Measurements from ENCODE around the gene TIGD3. TPM values are rescaled to one million over a fixed set of nuclear protein-coding genes. Genes with fewer than 3 reads are reported as not detected.

The TIGD3 gene
- total and polyA plus RNA-seq, 5 experiments from 2014 or later, result 0.15 to 1.9 (median 0.67) TPM

DNA sequence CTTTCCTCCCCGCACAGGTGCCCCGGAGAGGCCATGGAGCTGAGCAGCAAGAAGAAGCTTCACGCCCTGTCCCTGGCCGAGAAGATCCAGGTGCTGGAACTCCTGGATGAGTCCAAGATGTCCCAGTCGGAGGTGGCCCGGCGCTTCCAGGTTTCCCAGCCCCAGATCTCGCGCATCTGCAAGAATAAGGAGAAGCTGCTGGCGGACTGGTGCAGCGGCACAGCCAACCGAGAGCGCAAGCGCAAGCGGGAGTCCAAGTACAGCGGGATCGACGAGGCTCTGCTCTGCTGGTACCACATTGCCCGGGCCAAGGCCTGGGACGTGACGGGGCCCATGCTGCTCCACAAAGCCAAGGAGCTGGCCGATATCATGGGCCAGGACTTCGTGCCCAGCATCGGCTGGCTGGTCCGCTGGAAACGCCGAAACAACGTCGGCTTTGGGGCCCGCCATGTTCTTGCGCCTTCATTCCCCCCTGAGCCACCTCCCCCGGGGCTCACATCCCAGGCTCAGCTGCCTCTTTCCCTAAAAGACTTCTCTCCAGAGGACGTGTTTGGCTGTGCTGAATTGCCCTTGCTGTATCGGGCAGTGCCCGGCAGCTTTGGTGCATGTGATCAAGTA lies 1.3 kb downstream of the TIGD3 start:
- H3K27me3 Mint-ChIP-seq, result no peaks in the 10 kb centered on the region
- peaks cover 12 to 20% (median 17%) of the 10 kb centered on the region in 4 donors for H3K4me1 Mint-ChIP-seq
- peak overlapping the region; percentile 84 to 96 (median 93) for H3K4me3 Mint-ChIP-seq
- no peak for ATAC-seq
- peak overlapping the region in 9 of 10 donors; percentile 48 to 87 (median 67) for H3K27ac Mint-ChIP-seq
- peaks cover 0 to 19% (median 5%) of the 10 kb centered on the region in 3 donors for H3K36me3 Mint-ChIP-seq
- no peaks in the 10 kb centered on the region for H3K9me3 Mint-ChIP-seq
- DNase-seq, result no peak
- POLR2A ChIA-PET, result interaction anchor here (0.6 to 2.6 kb wide), 12 partner anchors 18 to 955 kb away, joined by 3 to 11 read pairs (median 3); partner anchors contain the start of genes MALAT1 and NEAT1

DNA sequence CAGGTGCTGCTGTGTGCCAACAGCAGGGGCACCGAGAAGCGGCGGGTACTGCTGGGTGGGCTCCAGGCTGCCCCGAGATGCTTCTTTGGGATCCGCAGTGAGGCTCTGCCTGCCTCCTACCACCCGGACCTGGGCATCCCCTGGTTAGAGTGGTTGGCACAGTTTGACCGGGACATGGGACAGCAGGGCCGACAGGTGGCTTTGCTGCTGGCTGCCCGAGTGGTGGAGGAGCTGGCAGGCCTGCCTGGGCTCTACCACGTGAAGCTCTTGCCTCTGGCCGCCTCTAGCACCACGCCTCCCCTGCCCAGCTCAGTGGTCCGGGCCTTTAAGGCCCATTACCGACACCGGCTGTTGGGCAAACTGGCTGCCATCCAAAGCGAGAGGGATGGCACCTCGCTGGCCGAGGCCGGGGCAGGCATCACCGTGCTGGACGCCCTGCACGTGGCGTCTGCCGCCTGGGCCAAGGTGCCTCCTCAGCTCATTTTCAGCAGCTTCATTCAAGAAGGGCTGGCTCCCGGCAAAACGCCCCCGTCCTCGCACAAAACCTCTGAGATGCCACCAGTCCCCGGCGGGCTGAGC lies 1.9 kb downstream of the TIGD3 start:
- H3K4me1 Mint-ChIP-seq, result peaks cover 12 to 20% (median 17%) of the 10 kb centered on the region in 4 donors
- no peaks in the 10 kb centered on the region for H3K9me3 Mint-ChIP-seq
- peak overlapping the region in 2 of 10 donors; percentile 2 to 82 for H3K27ac Mint-ChIP-seq
- POLR2A ChIA-PET, result interaction anchor here (0.6 to 2.6 kb wide), 8 partner anchors 18 to 954 kb away, joined by 3 to 11 read pairs (median 4); partner anchors contain the start of gene MALAT1
- DNase-seq (no peak), ATAC-seq (no peak)
- no peaks in the 10 kb centered on the region for H3K27me3 Mint-ChIP-seq
- H3K36me3 Mint-ChIP-seq, result peaks cover 0 to 15% (median 4%) of the 10 kb centered on the region in 3 donors
- H3K4me3 Mint-ChIP-seq, result peak overlapping the region in 9 of 10 donors; percentile 49 to 95 (median 73)

DNA sequence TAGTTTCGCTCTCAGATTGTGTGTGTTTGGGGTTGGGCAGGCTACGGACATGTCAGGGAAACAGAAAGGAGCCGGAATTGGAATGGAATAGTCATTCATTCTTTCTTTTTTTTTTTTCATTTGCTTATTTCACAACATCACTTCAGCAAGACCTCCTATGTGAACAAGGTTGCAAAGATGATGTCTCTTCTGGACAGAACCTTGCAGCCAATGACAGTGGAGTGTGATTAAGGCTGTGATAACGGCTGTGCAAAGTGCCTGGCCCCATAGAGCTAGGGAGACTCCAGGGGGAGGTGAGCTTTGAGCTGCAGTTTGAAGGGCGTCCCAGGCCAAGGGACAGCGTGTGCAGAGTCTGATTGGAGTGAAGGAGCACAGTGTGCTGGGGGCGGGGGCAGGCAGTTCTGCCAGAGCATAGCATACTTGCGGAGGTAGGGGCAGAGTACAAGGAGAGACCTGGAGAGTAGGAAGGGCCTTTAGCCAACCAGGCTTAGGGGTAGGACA lies 3.4 kb downstream of the TIGD3 start:
- DNase-seq (no peak), ATAC-seq (no peak)
- peaks cover 0 to under 1% (median 0%) of the 10 kb centered on the region in 3 donors for H3K36me3 Mint-ChIP-seq
- peak overlapping the region in 1 of 10 donors; percentile 22 for H3K4me3 Mint-ChIP-seq
- no peaks in the 10 kb centered on the region for H3K27me3 Mint-ChIP-seq
- POLR2A ChIA-PET, result interaction anchor here (0.5 to 1.0 kb wide), 2 partner anchors 24 to 337 kb away, joined by 3 to 4 read pairs; partner anchors contain the start of gene SLC25A45
- peaks cover 12 to 28% (median 18%) of the 10 kb centered on the region in 4 donors for H3K4me1 Mint-ChIP-seq
- H3K27ac Mint-ChIP-seq, result peak overlapping the region in 3 of 10 donors; percentile 28 to 75 (median 30)
- H3K9me3 Mint-ChIP-seq, result no peaks in the 10 kb centered on the region

DNA sequence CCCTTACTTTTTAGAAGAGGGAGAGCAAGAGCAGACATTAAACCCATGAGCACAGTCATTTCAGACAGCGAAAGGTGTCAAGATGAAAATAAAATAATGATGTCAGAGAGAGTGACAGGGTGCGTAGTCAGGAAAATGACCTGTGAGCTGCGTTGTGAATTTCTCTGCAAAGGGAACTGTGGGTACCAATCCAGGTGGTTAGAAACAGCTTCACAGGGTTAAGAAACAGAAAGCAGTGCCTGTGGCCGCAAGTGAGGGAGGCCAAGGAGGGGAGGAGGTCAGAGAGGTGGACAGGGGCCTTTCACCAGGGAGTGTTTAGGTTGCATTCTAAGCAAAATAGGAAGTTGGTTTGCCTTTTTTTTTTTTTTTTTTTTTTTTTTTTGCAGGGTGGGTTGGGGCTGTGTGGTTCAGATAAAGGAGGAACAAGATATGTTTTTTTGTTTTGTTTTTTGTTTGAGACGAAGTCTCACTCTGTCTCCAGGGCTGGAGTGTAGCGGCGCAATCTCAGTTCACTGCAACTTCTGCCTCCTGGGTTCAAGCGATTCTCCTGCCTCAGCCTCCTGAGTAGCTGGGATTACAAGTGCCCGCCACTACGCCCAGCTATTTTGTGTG lies 7.9 kb downstream of the TIGD3 start:
- Mint-ChIP-seq H3K9me3 (no peaks in the 10 kb centered on the region), H3K27ac (peak overlapping the region in 3 of 10 donors; percentile 37 to 60 (median 55)), H3K4me3 (peak overlapping the region in 1 of 10 donors; percentile 74), H3K36me3 (no peaks in the 10 kb centered on the region), H3K4me1 (peaks cover 0 to 18% (median 4%) of the 10 kb centered on the region in 4 donors), H3K27me3 (no peaks in the 10 kb centered on the region)
- DNase-seq (no peak), ATAC-seq (peak; percentile 14 to 23)
- POLR2A ChIA-PET, result interaction anchor here (1.0 kb wide), 1 partner anchor 153 kb away, joined by 3 read pairs; no protein-coding TSS in a partner anchor

DNA sequence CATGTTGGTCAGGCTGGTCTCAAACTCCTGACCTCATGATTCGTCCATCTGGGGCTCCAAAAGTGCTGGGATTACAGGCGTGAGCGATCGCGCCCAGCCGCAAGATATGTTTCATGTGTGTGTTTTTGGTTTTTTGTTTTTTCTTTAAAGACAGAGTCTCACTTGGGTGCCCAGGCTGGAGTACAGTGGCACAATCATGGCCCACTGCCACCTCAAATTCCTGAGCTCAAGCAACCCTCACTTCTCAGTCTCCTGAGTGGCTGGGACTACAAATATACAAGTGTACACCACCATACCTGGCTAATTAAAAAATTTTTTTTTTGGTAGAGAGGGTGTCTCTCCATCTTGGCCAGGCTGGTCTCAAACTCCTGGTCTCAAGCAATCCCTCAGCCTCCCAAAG lies 8.4 kb downstream of the TIGD3 start:
- DNase-seq, result no peak
- no peaks in the 10 kb centered on the region for H3K27me3 Mint-ChIP-seq
- H3K9me3 Mint-ChIP-seq, result no peaks in the 10 kb centered on the region
- peak overlapping the region in 1 of 10 donors; percentile 55 for H3K27ac Mint-ChIP-seq
- H3K4me1 Mint-ChIP-seq, result peaks cover 0 to 18% (median 4%) of the 10 kb centered on the region in 4 donors
- peak overlapping the region in 1 of 10 donors; percentile 74 for H3K4me3 Mint-ChIP-seq
- ATAC-seq, result no peak
- POLR2A ChIA-PET, result interaction anchor here (1.0 kb wide), 1 partner anchor 152 kb away, joined by 3 read pairs; no protein-coding TSS in a partner anchor
- H3K36me3 Mint-ChIP-seq, result no peaks in the 10 kb centered on the region

DNA sequence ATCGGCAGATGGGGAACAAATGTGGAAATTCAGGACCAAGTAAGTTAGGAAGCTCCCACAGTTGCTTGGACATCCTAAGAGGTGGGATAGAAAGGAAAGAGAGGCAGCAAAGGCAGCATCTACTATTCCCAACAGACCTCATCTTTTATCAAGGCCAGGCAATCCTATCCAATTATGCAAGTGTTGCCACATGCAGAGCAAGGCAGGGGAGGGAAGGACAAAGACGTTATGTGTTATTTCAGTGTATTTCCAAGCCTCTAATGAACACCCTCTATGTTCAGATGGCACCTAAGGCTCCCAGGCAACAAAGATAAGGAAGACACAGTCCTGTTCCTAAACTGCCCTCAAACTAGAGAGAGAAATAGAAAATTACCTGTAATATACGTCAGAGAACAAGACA lies 9.2 kb downstream of the TIGD3 start:
- H3K27me3 Mint-ChIP-seq, result no peaks in the 10 kb centered on the region
- ATAC-seq, result no peak
- no peaks in the 10 kb centered on the region for H3K36me3 Mint-ChIP-seq
- POLR2A ChIA-PET, result interaction anchor here (0.8 kb wide), 1 partner anchor 141 kb away, joined by 5 read pairs; no protein-coding TSS in a partner anchor
- H3K4me1 Mint-ChIP-seq, result peaks cover 0 to 18% (median 4%) of the 10 kb centered on the region in 4 donors
- no peak overlapping the region for H3K4me3 Mint-ChIP-seq
- DNase-seq, result no peak
- H3K9me3 Mint-ChIP-seq, result no peaks in the 10 kb centered on the region
- H3K27ac Mint-ChIP-seq, result no peak overlapping the region

DNA sequence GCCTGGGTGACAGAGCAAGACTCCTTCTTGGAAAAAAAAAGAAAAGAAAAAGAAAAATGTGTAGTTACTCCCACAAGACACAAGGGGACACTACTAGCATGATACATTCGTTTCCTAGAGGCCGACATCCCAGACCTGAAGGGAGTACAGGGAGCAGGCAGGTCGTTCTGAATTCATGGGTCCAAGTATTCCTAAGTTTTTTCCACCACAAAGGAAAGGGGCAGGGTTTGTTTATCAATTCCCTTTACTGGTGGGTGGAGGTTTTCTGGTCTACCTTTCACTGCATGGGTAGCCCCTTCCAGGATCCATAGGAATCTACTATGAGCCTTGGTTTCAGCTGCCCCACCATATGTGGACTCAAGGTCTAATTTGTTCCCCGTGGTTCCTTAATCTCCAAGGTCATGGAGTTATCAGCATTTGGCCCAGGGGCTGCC lies 11.8 kb downstream of the TIGD3 start:
- POLR2A ChIA-PET, result interaction anchor here (1.3 kb wide), 1 partner anchor 57 kb away, joined by 3 read pairs; the partner anchor contains the start of gene NEAT1
- ATAC-seq (peak; percentile 68 to 87), DNase-seq (peak in 3 of 10 donors; percentile 66 to 71 (median 68))
- Mint-ChIP-seq H3K4me3 (no peak overlapping the region), H3K27ac (no peak overlapping the region), H3K36me3 (no peaks in the 10 kb centered on the region), H3K9me3 (no peaks in the 10 kb centered on the region), H3K4me1 (peaks cover 0 to 18% (median 4%) of the 10 kb centered on the region in 4 donors), H3K27me3 (no peaks in the 10 kb centered on the region)

DNA sequence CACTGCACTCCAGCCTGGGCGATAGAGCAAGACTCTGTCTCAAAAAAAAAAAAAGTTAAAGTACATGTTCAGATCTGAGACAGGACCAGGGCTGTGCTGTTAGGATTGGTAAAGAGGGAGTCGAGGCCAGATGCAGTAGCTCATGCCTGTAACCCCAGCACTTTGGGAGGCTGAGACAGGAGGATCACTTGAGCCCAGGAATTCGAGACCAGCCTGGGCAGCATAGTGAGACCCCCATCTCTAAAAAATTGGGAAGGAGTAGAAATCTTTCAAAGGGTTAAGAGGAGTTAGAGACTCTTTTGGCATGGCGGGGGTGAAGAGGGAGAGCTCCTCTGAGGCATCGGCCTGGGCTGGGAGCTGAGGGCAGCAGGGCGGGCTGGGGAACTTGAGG lies 16.1 kb downstream of the TIGD3 start:
- POLR2A ChIA-PET, result interaction anchor here (0.7 to 1.7 kb wide), 4 partner anchors 11 to 512 kb away, joined by 3 to 6 read pairs (median 5); partner anchors contain the start of gene SLC25A45
- ATAC-seq (no peak), DNase-seq (no peak)
- Mint-ChIP-seq H3K36me3 (peaks cover 0 to under 1% (median 0%) of the 10 kb centered on the region in 3 donors), H3K4me3 (no peak overlapping the region), H3K27me3 (no peaks in the 10 kb centered on the region), H3K4me1 (peaks cover 0 to 6% (median 3%) of the 10 kb centered on the region in 4 donors), H3K9me3 (no peaks in the 10 kb centered on the region), H3K27ac (peak overlapping the region in 3 of 10 donors; percentile 45 to 85 (median 65))

DNA sequence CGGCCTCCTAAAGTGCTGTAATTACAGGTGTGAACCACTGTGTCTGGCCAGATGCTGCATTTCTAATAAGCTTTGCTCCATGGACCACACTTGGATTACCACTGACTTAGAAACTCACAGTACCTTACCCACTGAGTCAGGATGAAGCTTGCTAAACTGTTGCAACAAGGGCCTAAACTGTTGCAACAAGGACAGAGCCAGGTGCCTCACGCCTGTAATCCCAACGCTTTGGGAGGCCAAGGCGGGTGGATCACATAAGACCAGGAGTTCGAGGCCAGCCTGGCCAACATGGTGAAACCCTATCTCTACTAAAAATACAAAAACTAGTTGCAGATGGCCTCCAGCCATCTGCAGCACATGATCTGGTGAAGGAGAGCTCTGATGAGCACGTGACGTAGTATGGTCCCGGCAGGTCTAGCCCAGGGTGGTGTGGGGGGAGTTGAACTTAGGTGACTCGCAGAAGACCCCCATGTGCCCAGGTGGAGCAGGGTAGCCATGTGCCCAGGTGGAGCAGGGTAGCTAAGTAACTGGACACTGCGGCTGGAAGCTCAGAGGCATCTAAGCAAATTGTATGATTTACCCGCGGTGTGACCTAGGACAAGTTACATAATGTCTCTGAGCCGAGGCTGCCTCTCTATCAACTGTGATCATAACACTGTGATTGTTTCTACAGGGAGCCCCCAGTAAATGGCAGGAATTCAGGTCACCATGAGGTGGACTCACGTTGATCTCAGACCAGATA lies 19.5 kb downstream of the TIGD3 start:
- peaks cover 0 to 11% (median 0%) of the 10 kb centered on the region in 3 donors for H3K36me3 Mint-ChIP-seq
- ATAC-seq, result no peak
- H3K27me3 Mint-ChIP-seq, result no peaks in the 10 kb centered on the region
- peaks cover 0 to 12% (median 4%) of the 10 kb centered on the region in 4 donors for H3K4me1 Mint-ChIP-seq
- H3K9me3 Mint-ChIP-seq, result no peaks in the 10 kb centered on the region
- DNase-seq, result no peak
- POLR2A ChIA-PET, result interaction anchor here (0.9 to 1.6 kb wide), 3 partner anchors 14 to 125 kb away, joined by 3 to 5 read pairs (median 5); partner anchors contain the start of gene MALAT1
- no peak overlapping the region for H3K4me3 Mint-ChIP-seq
- peak overlapping the region in 6 of 10 donors; percentile 3 to 56 (median 40) for H3K27ac Mint-ChIP-seq

DNA sequence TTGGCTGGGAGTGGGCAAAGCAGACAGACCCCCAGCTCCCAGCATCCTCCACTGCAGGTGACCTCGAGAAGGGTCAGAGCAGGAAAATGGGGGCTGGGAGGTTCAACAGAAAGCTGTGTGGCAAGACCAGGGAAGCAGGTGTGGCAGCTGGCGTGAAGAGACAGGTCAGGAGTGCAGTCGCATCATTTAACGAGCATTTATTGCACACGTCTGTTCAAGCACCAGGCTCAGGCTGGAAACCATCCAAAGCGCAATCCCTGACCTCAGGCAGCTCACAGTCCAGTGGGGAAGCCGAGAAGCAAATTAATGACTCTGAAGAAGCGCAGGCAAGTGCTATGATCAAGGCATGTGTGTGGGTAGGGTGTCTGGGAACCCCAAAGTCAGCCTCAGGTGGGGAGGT lies 20.5 kb downstream of the TIGD3 start:
- ATAC-seq, result no peak
- POLR2A ChIA-PET, result interaction anchor here (0.6 to 1.6 kb wide), 2 partner anchors 13 to 404 kb away, joined by 5 read pairs; no protein-coding TSS in a partner anchor
- Mint-ChIP-seq H3K36me3 (peaks cover 0 to 12% (median 0%) of the 10 kb centered on the region in 3 donors), H3K4me3 (no peak overlapping the region), H3K27me3 (no peaks in the 10 kb centered on the region), H3K27ac (peak overlapping the region in 3 of 10 donors; percentile 43 to 73 (median 59)), H3K4me1 (peaks cover 1 to 12% (median 6%) of the 10 kb centered on the region in 4 donors), H3K9me3 (no peaks in the 10 kb centered on the region)
- DNase-seq, result no peak

DNA sequence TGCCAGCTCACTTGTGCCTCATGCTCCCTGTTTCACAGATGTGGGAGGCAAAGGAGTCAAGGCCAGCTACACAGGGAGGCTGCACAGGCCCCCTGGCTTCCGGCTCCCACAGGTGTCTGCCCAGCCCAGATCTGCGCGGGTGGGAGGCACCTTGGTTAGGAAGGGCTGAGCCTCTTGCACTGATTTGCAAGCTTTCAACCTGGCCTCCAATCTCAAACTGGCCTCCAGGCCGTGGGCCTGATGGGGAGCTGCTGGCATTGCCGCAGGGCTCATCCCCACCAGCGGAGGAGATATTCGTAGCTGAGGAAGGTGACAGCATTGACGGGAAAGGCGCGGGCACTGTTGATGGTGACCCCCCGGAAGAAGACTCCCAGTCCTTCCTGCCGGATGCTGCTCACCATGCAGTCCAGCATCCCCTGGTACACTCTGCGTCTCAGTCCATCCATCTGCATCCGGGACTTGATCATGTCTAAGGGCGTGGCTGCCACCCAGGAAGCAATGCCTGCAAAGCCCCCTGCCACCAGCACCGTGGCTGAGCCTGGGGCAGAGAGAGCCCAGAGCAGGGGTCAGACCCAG lies 21.7 kb downstream of the TIGD3 start:
- no peaks in the 10 kb centered on the region for H3K9me3 Mint-ChIP-seq
- peaks cover 0 to 13% (median 0%) of the 10 kb centered on the region in 3 donors for H3K36me3 Mint-ChIP-seq
- H3K4me1 Mint-ChIP-seq, result peaks cover 6 to 18% (median 11%) of the 10 kb centered on the region in 4 donors
- H3K27ac Mint-ChIP-seq, result peak overlapping the region in 1 of 10 donors; percentile 59
- DNase-seq (no peak), ATAC-seq (no peak)
- H3K4me3 Mint-ChIP-seq, result no peak overlapping the region
- POLR2A ChIA-PET, result interaction anchor here (0.6 to 1.0 kb wide), 5 partner anchors 9 to 329 kb away, joined by 3 to 6 read pairs (median 3); partner anchors contain the start of gene EHBP1L1
- H3K27me3 Mint-ChIP-seq, result no peaks in the 10 kb centered on the region

Data from naive thymus-derived CD8-positive, alpha-beta T cell (primary cell).